ENCODE data around the gene RIN1. TPM values are rescaled to one million over a fixed set of nuclear protein-coding genes. Genes with fewer than 3 reads are reported as not detected.
A peak's percentile ranks its signal among the peaks of the same experiment; 100 is the strongest.
"Not testable (repeated sequence)": the region's sequence is repeated elsewhere in the genome, so short reads cannot be mapped to it uniquely, and the experiment has no call there.

RIN1 gene
- total and polyA plus RNA-seq, 2 experiments from 2014 or later, result 1.9 to 9.4 TPM

DNA sequence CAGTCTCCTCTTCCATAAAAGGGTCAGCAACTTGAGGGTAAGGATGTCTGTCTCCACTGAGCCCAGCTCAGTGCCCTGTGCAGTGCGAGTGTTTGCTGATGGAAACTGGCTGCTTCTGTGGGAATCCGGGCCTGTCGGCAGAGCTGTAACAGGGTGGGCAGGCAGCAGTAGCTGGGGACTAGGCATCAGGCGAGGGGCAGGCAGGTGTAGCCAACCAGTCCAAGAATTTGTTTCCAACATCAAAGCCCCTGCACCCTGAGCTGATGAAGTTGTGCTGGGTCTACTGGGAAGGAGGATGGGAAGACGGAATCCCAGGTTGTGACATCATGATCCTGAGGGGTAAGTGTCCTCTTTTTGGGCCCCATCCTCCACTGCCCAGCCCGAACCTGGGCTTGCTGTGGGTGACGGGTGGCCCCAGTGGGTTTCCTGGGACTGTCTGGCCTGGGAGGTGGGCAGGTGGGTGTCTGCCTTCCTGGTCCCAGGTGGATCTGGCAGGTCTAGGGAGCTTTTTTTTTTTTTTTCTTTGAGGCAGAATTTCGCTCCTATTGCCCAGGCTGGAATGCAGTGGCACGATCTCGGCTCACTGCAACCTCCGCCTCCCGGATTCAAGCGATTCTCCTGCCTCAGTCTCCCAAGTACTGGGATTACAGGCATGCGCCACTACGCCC, 24.3 kb upstream of the RIN1 start:
- no peaks in the 10 kb centered on the region for H3K4me1 ChIP-seq (ENCODE audit: low read depth)
- H3K27me3 ChIP-seq, result no peaks in the 10 kb centered on the region
- H3K4me3 ChIP-seq, result no peak overlapping the region
- peaks cover under 1% of the 10 kb centered on the region for H3K36me3 ChIP-seq
- no peak for DNase-seq (ENCODE audit: low read depth in 1 of 2, low spot score in 1 of 2)
- TF ChIP-seq, protein P1, sequence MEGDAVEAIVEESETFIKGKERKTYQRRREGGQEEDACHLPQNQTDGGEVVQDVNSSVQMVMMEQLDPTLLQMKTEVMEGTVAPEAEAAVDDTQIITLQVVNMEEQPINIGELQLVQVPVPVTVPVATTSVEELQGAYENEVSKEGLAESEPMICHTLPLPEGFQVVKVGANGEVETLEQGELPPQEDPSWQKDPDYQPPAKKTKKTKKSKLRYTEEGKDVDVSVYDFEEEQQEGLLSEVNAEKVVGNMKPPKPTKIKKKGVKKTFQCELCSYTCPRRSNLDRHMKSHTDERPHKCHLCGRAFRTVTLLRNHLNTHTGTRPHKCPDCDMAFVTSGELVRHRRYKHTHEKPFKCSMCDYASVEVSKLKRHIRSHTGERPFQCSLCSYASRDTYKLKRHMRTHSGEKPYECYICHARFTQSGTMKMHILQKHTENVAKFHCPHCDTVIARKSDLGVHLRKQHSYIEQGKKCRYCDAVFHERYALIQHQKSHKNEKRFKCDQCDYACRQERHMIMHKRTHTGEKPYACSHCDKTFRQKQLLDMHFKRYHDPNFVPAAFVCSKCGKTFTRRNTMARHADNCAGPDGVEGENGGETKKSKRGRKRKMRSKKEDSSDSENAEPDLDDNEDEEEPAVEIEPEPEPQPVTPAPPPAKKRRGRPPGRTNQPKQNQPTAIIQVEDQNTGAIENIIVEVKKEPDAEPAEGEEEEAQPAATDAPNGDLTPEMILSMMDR (IDR thresholded peaks at IDR 0.05; ENCODE audit: low read depth, low read length), result no peak
- H3K9me3 ChIP-seq (ENCODE audit: low read depth), result no peaks in the 10 kb centered on the region
- H3K27ac ChIP-seq, result peak overlapping the region; percentile 25

DNA sequence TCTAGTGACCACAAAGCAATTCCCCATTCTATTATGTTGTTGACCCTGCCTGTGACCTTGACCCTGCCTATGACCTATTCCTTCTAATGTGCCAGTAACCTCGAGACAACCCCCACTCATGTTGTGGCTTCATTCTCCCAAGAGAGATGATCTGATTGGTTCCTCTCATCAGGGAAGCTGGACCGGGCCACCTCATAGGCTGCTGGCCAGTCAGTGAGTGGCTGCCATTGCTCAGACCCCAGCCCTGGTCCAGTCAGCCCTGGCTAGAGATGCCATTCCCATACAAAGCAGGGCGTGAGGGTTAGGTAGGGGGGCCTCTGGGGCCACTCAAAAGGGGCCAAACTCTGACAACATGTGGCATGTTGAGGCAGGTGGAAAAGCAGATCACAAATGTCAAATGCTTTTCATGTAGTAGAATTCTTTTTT, 23.4 kb upstream of the RIN1 start:
- no peak overlapping the region for H3K27ac ChIP-seq
- no peaks in the 10 kb centered on the region for H3K9me3 ChIP-seq (ENCODE audit: low read depth)
- no peak for DNase-seq (ENCODE audit: low read depth in 1 of 2, low spot score in 1 of 2)
- no peaks in the 10 kb centered on the region for H3K36me3 ChIP-seq
- H3K27me3 ChIP-seq, result no peaks in the 10 kb centered on the region
- no peaks in the 10 kb centered on the region for H3K4me1 ChIP-seq (ENCODE audit: low read depth)
- H3K4me3 ChIP-seq, result no peak overlapping the region
- TF ChIP-seq, protein P1 (IDR thresholded peaks at IDR 0.05; ENCODE audit: low read depth, low read length), result no peak

DNA sequence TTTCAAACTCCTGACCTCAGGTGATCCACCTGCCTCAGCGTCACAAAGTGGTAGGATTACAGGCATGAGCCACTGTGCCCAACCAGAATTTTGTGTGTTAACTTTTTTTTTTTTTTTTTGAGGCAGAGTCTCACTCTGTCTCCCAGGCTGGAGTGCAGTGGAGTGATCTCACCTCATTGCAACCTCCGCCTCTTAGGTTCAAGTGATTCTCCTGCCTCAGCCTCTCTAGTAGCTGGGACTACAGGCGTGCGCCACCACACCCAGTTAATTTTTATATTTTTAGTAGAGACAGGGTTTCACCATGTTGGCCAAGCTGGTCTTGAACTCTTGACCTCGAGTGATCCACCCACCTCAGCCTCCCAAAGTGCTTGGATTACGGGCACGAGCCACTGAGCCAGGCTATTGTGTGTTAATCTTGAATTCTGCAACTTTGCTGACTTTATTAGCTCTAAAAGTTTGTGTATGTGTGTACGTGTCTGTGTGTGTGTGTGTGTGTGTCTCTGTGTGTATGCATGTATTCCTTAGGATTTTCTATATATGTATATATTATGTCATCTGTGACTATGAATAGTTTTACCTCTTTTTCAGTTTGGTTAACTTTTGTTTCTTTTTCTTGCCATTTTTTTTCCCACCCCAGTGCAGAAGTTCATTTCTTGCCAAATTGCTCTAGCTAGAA, 14.5 kb upstream of the RIN1 start:
- not testable (repeated sequence) for H3K27me3 ChIP-seq; H3K27ac ChIP-seq; H3K36me3 ChIP-seq; H3K4me3 ChIP-seq; H3K4me1 ChIP-seq (ENCODE audit: low read depth); DNase-seq (ENCODE audit: low read depth in 1 of 2, low spot score in 1 of 2); H3K9me3 ChIP-seq (ENCODE audit: low read depth)

DNA sequence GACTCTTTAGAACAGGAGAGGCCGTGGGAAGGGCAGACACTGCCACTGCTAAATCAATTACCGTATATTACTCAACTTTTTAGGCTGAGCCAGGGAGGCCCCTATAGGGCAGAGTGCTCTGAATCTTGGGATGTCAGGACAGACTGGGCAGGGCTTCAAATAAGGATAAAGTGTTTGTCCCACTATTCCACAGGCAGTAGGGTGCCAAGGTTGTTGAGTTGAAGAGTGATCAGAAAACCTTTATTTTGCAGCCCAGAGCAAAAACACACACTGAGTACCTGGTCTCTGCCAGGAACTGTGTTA, 12.8 kb upstream of the RIN1 start:
- Histone ChIP-seq H3K4me3 (no peak overlapping the region), H3K36me3 (no peaks in the 10 kb centered on the region), H3K4me1 (ENCODE audit: low read depth) (peaks cover 14% of the 10 kb centered on the region), H3K9me3 (ENCODE audit: low read depth) (no peaks in the 10 kb centered on the region), H3K27ac (no peak overlapping the region), H3K27me3 (no peaks in the 10 kb centered on the region)
- no peak for DNase-seq (ENCODE audit: low read depth in 1 of 2, low spot score in 1 of 2)
- TF ChIP-seq, protein P1 (IDR thresholded peaks at IDR 0.05; ENCODE audit: low read depth, low read length), result no peak

DNA sequence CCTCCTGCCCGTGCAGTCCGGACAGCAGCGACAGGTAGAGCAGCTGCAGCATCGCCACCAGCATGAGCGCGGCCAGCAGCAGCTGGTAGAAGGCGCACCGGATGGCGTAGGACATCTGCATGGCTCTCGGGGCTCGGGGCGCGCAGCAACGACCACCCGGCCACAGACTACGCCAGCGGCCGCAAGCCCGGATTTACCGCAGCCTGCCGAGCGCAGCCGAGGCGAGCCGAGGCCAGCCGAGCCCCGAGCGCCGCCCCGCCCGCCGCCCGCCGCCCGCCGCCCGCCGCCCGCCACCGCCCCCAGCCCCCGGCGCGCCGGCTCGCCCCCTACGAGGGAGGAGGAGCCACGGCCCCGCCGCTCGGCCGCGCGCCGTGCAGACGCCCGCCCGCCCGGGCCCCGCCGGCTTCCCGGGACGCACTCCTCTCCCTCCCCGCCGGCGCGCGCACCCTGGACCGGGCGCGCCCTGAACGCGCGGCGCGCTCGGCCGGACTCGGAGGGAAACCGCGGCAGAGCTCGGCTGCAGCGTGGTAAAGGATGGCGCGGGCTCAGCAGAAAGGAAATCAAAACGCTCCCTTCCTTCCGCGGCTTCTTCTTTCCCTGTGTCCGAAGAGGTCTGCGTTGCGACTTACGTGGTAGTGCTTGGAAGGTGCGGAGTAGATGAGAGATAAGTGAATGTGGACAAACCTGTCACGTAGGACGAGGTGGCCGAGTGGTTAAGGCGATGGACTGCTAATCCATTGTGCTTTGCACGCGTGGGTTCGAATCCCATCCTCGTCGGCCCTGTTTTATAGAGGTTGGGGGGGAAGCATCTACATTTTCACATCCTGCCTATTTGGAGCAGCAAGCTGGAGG, 11.4 kb upstream of the RIN1 start, which contains the start of gene B4GAT1:
B4GAT1 (minus strand) TSS at position 205 of the 852 bp plus-strand sequence; CDS start at position 121, 84 bp downstream.
- peak within 1 kb of the TSS; percentile 88 for H3K27ac ChIP-seq
- no peaks in the 10 kb centered on the region for H3K36me3 ChIP-seq
- H3K4me1 ChIP-seq (ENCODE audit: low read depth), result peaks cover 14% of the 10 kb centered on the region
- peak within 1 kb of the TSS; percentile 70 for H3K4me3 ChIP-seq
- peak; percentile 83 to 88 for DNase-seq (ENCODE audit: low read depth in 1 of 2, low spot score in 1 of 2)
- H3K9me3 ChIP-seq (ENCODE audit: low read depth), result no peaks in the 10 kb centered on the region
- no peaks in the 10 kb centered on the region for H3K27me3 ChIP-seq
- TF ChIP-seq, protein P1 (IDR thresholded peaks at IDR 0.05; ENCODE audit: low read depth, low read length), result no peak
